Caco-2 (cell line): Measurements from ENCODE around the gene TSPAN9. TPM values are rescaled to one million over a fixed set of nuclear protein-coding genes. Genes with fewer than 3 reads are reported as not detected.

Source experiments
- BruUV-seq: library from RNA; stranded (reverse); fragments of 400-500 nt; replicated peaks from 2 replicates; lab custom pipeline; 2021; lab: Mats Ljungman, UMichigan
- CTCF ChIA-PET: fragments of 300-600 bp; sonication (Branson Sonifier 250); formaldehyde crosslinking; loops from one replicate; lab custom pipeline; 2022; ENCODE audit warnings: antibody characterized with exemption; lab: Charles Lee
- POLR2A ChIA-PET: fragments of 300-600 bp; sonication (Branson Sonifier 250); formaldehyde crosslinking; loops from one replicate; lab custom pipeline; 2022; ENCODE audit warnings: antibody characterized with exemption; lab: Charles Lee
- DNase-seq, 2 experiments: peaks; one replicate each; pipeline versions ENCODE4 v3.0.0 to v3.0.0-alpha.2; 2020 to 2022
- H3K27me3 ChIP-seq: replicated peaks from 2 replicates; pipeline ENCODE4 v1.6.0; 2011; ENCODE audit warnings: low read length; ENCODE audit not compliant: control insufficient read depth, insufficient read depth
- H3K36me3 ChIP-seq: 2 replicates; pipeline ENCODE4 v1.5.1; 2011; ENCODE audit warnings: low read length; ENCODE audit not compliant: control insufficient read depth, insufficient read depth
- H3K4me1 ChIP-seq: fragments of 250-450 bp; sonication (Bioruptor Pico); 2 replicates; pipeline ENCODE4 v1.5.1; 2020; ENCODE audit warnings: mild to moderate bottlenecking
- H3K4me3 ChIP-seq: 2 replicates; pipeline ENCODE4 v1.5.1; 2011; ENCODE audit warnings: low read depth, mild to moderate bottlenecking, control low read depth, low read length
- H3K9me3 ChIP-seq: fragments of 250-450 bp; sonication (Bioruptor Pico); 2 replicates; pipeline ENCODE4 v1.5.1; 2020; ENCODE audit warnings: mild to moderate bottlenecking, moderate library complexity
- H3K27ac Mint-ChIP-seq: one replicate; pipeline ENCODE4 v1.8.0; 2022; ENCODE audit warnings: mixed read lengths; ENCODE audit not compliant: unreplicated experiment
- H3K27me3 Mint-ChIP-seq: one replicate; pipeline ENCODE4 v1.8.0; 2022; ENCODE audit warnings: mixed read lengths; ENCODE audit not compliant: insufficient read depth, unreplicated experiment
- H3K36me3 Mint-ChIP-seq: one replicate; pipeline ENCODE4 v1.8.0; 2022; ENCODE audit warnings: mild to moderate bottlenecking, mixed read lengths; ENCODE audit not compliant: insufficient read depth, unreplicated experiment
- H3K4me1 Mint-ChIP-seq: one replicate; pipeline ENCODE4 v1.8.0; 2022; ENCODE audit warnings: low read depth, mixed read lengths; ENCODE audit not compliant: unreplicated experiment
- H3K4me3 Mint-ChIP-seq: one replicate; pipeline ENCODE4 v1.8.0; 2022; ENCODE audit warnings: mild to moderate bottlenecking, moderate library complexity, mixed read lengths; ENCODE audit not compliant: unreplicated experiment
- H3K9me3 Mint-ChIP-seq: one replicate; pipeline ENCODE4 v1.8.0; 2022; ENCODE audit warnings: mixed read lengths; ENCODE audit not compliant: unreplicated experiment
- CTCF ChIP-seq, 2 experiments: fragments of 200-600 bp in 1 of 2; IDR thresholded peaks; 1 replicate in 1 of 2; 2 replicates in 1 of 2; pipeline versions ENCODE4 v1.5.1 to v1.8.0; 2011 to 2022; ENCODE audit warnings: antibody characterized with exemption in 1 of 2, control low read depth in 1 of 2, inconsistent platforms in 1 of 2, low read depth in 1 of 2, low read length in 1 of 2, mild to moderate bottlenecking in 1 of 2, moderate library complexity in 1 of 2; ENCODE audit not compliant: insufficient read depth in 1 of 2, severe bottlenecking in 1 of 2, unreplicated experiment in 1 of 2
- intact Hi-C: fragments of 100-400 bp; cut with micrococcal nuclease; formaldehyde crosslinking; loops from one replicate; pipeline ENCODE4 v1.10.0; 2022; ENCODE audit not compliant: unreplicated experiment
- total RNA-seq: library from RNA; stranded (reverse); gene quantifications from 2 replicates; pipeline ENCODE4 v1.2.3, GENCODE V29; 2022

Gene TSPAN9
- total RNA-seq, 1 experiment from 2014 or later: 49.1 TPM

- H3K27me3 Mint-ChIP-seq: no peaks in the 10 kb centered on the region
- intact Hi-C loops: no loop called here
- DNase-seq: no peak
- H3K4me3 Mint-ChIP-seq: no peak overlapping the region
- Histone ChIP-seq H3K36me3 (no peaks in the 10 kb centered on the region), H3K9me3 (no peaks in the 10 kb centered on the region), H3K4me3 (no peak overlapping the region), H3K27me3 (no peaks in the 10 kb centered on the region), H3K4me1 (no peaks in the 10 kb centered on the region)
- no peaks in the 10 kb centered on the region for H3K36me3 Mint-ChIP-seq
- H3K4me1 Mint-ChIP-seq: no peaks in the 10 kb centered on the region
- ChIA-PET CTCF (interaction anchor here (0.5 to 0.9 kb wide), 2 partner anchors 22 to 139 kb away, joined by 4 to 6 read pairs; no protein-coding TSS in a partner anchor), POLR2A (interaction anchor here (0.6 kb wide), 1 partner anchor 63 kb away, joined by 3 read pairs; no protein-coding TSS in a partner anchor)
- no peak for TF ChIP-seq CTCF (IDR thresholded peaks at IDR 0.05; ENCODE audit: insufficient read depth in 1 of 2, low read depth in 1 of 2, low read length in 1 of 2, severe bottlenecking in 1 of 2, unreplicated experiment in 1 of 2)
- no peaks in the 10 kb centered on the region for H3K9me3 Mint-ChIP-seq
- no peak overlapping the region for H3K27ac Mint-ChIP-seq
- BruUV-seq: no TSS peak
Observed at GRCh38 chr12:3136641-3137267, 59.6 kb downstream of the TSPAN9 start.

- H3K9me3 Mint-ChIP-seq: no peaks in the 10 kb centered on the region
- H3K4me3 ChIP-seq: no peak overlapping the region
- POLR2A ChIA-PET: interaction anchor here (0.6 kb wide), 1 partner anchor 62 kb away, joined by 3 read pairs; no protein-coding TSS in a partner anchor
- BruUV-seq: no TSS peak
- no peaks in the 10 kb centered on the region for H3K36me3 ChIP-seq
- intact Hi-C loops: no loop called here
- no peak for DNase-seq
- H3K27me3 ChIP-seq: no peaks in the 10 kb centered on the region
- CTCF ChIA-PET: interaction anchor here (0.5 to 4.4 kb wide), 4 partner anchors 23 to 138 kb away, joined by 4 to 18 read pairs (median 5); no protein-coding TSS in a partner anchor
- no peak for TF ChIP-seq CTCF (IDR thresholded peaks at IDR 0.05; ENCODE audit: insufficient read depth in 1 of 2, low read depth in 1 of 2, low read length in 1 of 2, severe bottlenecking in 1 of 2, unreplicated experiment in 1 of 2)
- H3K9me3 ChIP-seq: no peaks in the 10 kb centered on the region
- no peaks in the 10 kb centered on the region for H3K4me1 Mint-ChIP-seq
- H3K27me3 Mint-ChIP-seq: no peaks in the 10 kb centered on the region
- no peak overlapping the region for H3K4me3 Mint-ChIP-seq
- no peaks in the 10 kb centered on the region for H3K4me1 ChIP-seq
- H3K27ac Mint-ChIP-seq: no peak overlapping the region
- no peaks in the 10 kb centered on the region for H3K36me3 Mint-ChIP-seq
Observed at GRCh38 chr12:3137268-3137781, 60.1 kb downstream of the TSPAN9 start.

- Histone ChIP-seq H3K4me1 (no peaks in the 10 kb centered on the region), H3K36me3 (no peaks in the 10 kb centered on the region), H3K9me3 (no peaks in the 10 kb centered on the region), H3K4me3 (no peak overlapping the region), H3K27me3 (no peaks in the 10 kb centered on the region)
- no TSS peak for BruUV-seq
- TF ChIP-seq CTCF (IDR thresholded peaks at IDR 0.05; ENCODE audit: insufficient read depth in 1 of 2, low read depth in 1 of 2, low read length in 1 of 2, severe bottlenecking in 1 of 2, unreplicated experiment in 1 of 2): no peak
- intact Hi-C loops: no loop called here
- Mint-ChIP-seq H3K9me3 (no peaks in the 10 kb centered on the region), H3K4me1 (no peaks in the 10 kb centered on the region), H3K4me3 (no peak overlapping the region), H3K27me3 (no peaks in the 10 kb centered on the region), H3K36me3 (no peaks in the 10 kb centered on the region), H3K27ac (no peak overlapping the region)
- no peak for DNase-seq
- POLR2A ChIA-PET: no interaction called here
- CTCF ChIA-PET: interaction anchor here (1.0 to 4.4 kb wide), 2 partner anchors 104 to 137 kb away, joined by 4 to 18 read pairs; no protein-coding TSS in a partner anchor
Observed at GRCh38 chr12:3137814-3138445, 60.8 kb downstream of the TSPAN9 start.
